Mucosa of stomach (tissue), 1 donor: ENCODE results near the gene ARIH2.
"Not testable (repeated sequence)": the region's sequence is repeated elsewhere in the genome, so short reads cannot be mapped to it uniquely, and the experiment has no call there.

Experiments used
- H3K27me3 ChIP-seq: one replicate; pipeline ENCODE4 v1.7.0; 2013; ENCODE audit warnings: mild to moderate bottlenecking, low read length; ENCODE audit not compliant: control insufficient read depth, insufficient read depth
- H3K36me3 ChIP-seq: one replicate; pipeline ENCODE4 v1.7.0; 2013; ENCODE audit warnings: low read length; ENCODE audit not compliant: control insufficient read depth, insufficient read depth
- H3K4me1 ChIP-seq: one replicate; pipeline ENCODE4 v1.7.0; 2013; ENCODE audit warnings: mild to moderate bottlenecking, low read length; ENCODE audit not compliant: control insufficient read depth, insufficient read depth
- H3K4me3 ChIP-seq: one replicate; pipeline ENCODE4 v1.7.0; 2013; ENCODE audit warnings: low read length
- H3K9ac ChIP-seq: one replicate; pipeline ENCODE4 v1.7.0; 2013; ENCODE audit warnings: mild to moderate bottlenecking, low read length, moderate library complexity
- H3K9me3 ChIP-seq: one replicate; pipeline ENCODE4 v1.7.0; 2013; ENCODE audit warnings: mild to moderate bottlenecking, low read length, moderate library complexity; ENCODE audit not compliant: control insufficient read depth
- donor health status: Pancreatic carcinoma.

The ARIH2 gene

GRCh38 chr3:48898383-48899234 lies 20.0 kb upstream of the ARIH2 start, which contains the start of gene SLC25A20:
SLC25A20 (minus strand) TSS chr3:48898882; CDS start chr3:48898794, 88 bp downstream.
- Histone ChIP-seq H3K9ac (peak within 1 kb of the TSS; percentile 56), H3K4me3 (peak within 1 kb of the TSS; percentile 60), H3K36me3 (no peaks in the 10 kb centered on the region), H3K4me1 (peaks cover 13% of the 10 kb centered on the region), H3K27me3 (no peaks in the 10 kb centered on the region), H3K9me3 (no peaks in the 10 kb centered on the region)

GRCh38 chr3:48899273-48899672 lies 19.4 kb upstream of the ARIH2 start:
- Histone ChIP-seq H3K4me1 (peaks cover 13% of the 10 kb centered on the region), H3K4me3 (peak overlapping the region; percentile 18), H3K9me3 (no peaks in the 10 kb centered on the region), H3K9ac (no peak overlapping the region), H3K36me3 (no peaks in the 10 kb centered on the region), H3K27me3 (no peaks in the 10 kb centered on the region)

- H3K36me3 ChIP-seq, H3K9ac ChIP-seq, H3K9me3 ChIP-seq, H3K4me1 ChIP-seq, H3K4me3 ChIP-seq, H3K27me3 ChIP-seq: not testable (repeated sequence)
Measured at GRCh38 chr3:48907026-48907425, 11.6 kb upstream of the ARIH2 start.

- Histone ChIP-seq H3K9me3 (no peaks in the 10 kb centered on the region), H3K9ac (no peak overlapping the region), H3K27me3 (no peaks in the 10 kb centered on the region), H3K4me1 (peaks cover 5% of the 10 kb centered on the region), H3K4me3 (no peak overlapping the region), H3K36me3 (no peaks in the 10 kb centered on the region)
Measured at GRCh38 chr3:48915296-48915695, 3.3 kb upstream of the ARIH2 start.

- H3K4me1 ChIP-seq = peaks cover 5% of the 10 kb centered on the region
- peak overlapping the region; percentile 97 for H3K4me3 ChIP-seq
- H3K27me3 ChIP-seq = no peaks in the 10 kb centered on the region
- H3K36me3 ChIP-seq = no peaks in the 10 kb centered on the region
- peak overlapping the region; percentile 91 for H3K9ac ChIP-seq
- H3K9me3 ChIP-seq = no peaks in the 10 kb centered on the region
Measured at GRCh38 chr3:48919215-48920138, 835 bp downstream of the ARIH2 start.

GRCh38 chr3:48926425-48927392 lies 8.1 kb downstream of the ARIH2 start:
- Histone ChIP-seq H3K4me1 (peaks cover 18% of the 10 kb centered on the region), H3K9ac (no peak overlapping the region), H3K36me3 (peaks cover 6% of the 10 kb centered on the region), H3K27me3 (no peaks in the 10 kb centered on the region), H3K4me3 (no peak overlapping the region), H3K9me3 (no peaks in the 10 kb centered on the region)

GRCh38 chr3:48927928-48928327 lies 9.3 kb downstream of the ARIH2 start:
- no peaks in the 10 kb centered on the region for H3K27me3 ChIP-seq
- no peak overlapping the region for H3K9ac ChIP-seq
- H3K4me1 ChIP-seq = peaks cover 18% of the 10 kb centered on the region
- peaks cover 6% of the 10 kb centered on the region for H3K36me3 ChIP-seq
- no peaks in the 10 kb centered on the region for H3K9me3 ChIP-seq
- H3K4me3 ChIP-seq = no peak overlapping the region

- no peak overlapping the region for H3K4me3 ChIP-seq
- no peak overlapping the region for H3K9ac ChIP-seq
- H3K36me3 ChIP-seq = peaks cover 6% of the 10 kb centered on the region
- H3K9me3 ChIP-seq = no peaks in the 10 kb centered on the region
- H3K27me3 ChIP-seq = no peaks in the 10 kb centered on the region
- peaks cover 18% of the 10 kb centered on the region for H3K4me1 ChIP-seq
Measured at GRCh38 chr3:48928679-48929078, 10.0 kb downstream of the ARIH2 start.

- no peaks in the 10 kb centered on the region for H3K9me3 ChIP-seq
- H3K9ac ChIP-seq = no peak overlapping the region
- H3K36me3 ChIP-seq = peaks cover 6% of the 10 kb centered on the region
- no peak overlapping the region for H3K4me3 ChIP-seq
- peaks cover 18% of the 10 kb centered on the region for H3K4me1 ChIP-seq
- no peaks in the 10 kb centered on the region for H3K27me3 ChIP-seq
Measured at GRCh38 chr3:48929358-48930035, 10.9 kb downstream of the ARIH2 start.

- no peak overlapping the region for H3K9ac ChIP-seq
- H3K4me3 ChIP-seq = no peak overlapping the region
- H3K36me3 ChIP-seq = peaks cover 6% of the 10 kb centered on the region
- H3K27me3 ChIP-seq = no peaks in the 10 kb centered on the region
- peaks cover 22% of the 10 kb centered on the region for H3K4me1 ChIP-seq
- no peaks in the 10 kb centered on the region for H3K9me3 ChIP-seq
Measured at GRCh38 chr3:48930590-48930989, 11.9 kb downstream of the ARIH2 start.
